NCI-H1105 (cell line): ENCODE data around the gene SCYGR5.
"Not testable (repeated sequence)": the region's sequence is repeated elsewhere in the genome, so short reads cannot be mapped to it uniquely, and the experiment has no call there.

Experiments used
- DNase-seq: peaks from one replicate; lab custom pipeline; 2025; lab: John Stamatoyannopoulos, UW

SCYGR5 gene

GRCh38 chr2:227666631-227667170 is at the start of gene SCYGR5:
SCYGR5 (plus strand) TSS chr2:227666804; CDS start chr2:227666804, 0 bp downstream.
- not testable (repeated sequence) for DNase-seq

DNA sequence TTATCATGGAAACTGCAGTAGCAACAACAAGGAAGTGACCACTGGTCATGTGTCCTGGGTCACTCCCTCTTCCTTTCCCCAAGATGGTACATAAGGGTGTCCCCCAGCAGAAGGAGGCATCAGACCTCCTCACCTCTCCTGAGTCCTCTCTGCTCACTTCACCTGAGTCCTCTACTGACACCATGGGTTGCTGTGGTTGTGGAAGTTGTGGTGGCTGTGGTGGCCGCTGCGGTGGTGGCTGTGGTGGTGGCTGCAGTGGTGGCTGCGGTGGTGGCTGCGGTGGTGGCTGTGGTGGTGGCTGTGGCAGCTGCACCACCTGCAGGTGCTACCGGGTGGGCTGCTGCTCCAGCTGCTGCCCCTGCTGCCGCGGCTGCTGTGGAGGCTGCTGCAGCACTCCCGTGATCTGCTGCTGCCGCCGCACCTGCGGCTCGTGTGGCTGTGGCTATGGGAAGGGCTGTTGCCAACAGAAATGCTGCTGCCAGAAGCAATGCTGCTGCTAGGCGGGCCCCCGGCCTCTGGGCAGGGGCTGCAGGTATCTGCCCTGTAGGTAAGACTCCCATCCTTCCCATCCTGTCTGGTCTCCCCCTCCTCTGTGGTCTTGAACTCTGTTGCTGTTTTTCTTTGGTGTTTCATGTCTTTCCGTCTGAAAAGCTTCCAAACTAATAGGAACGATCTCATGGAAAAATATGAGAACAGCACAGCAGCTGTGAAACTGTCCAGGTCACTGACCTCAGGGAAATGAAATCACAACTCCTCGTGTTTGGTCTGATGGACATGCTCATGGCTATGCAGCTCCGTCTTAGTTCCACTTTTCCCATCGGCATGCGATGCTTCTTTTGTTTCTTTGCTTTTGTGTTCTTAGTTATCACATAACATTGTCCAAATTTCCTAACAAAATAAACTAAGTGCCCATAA is 49.0 kb upstream of the SCYGR5 start, which contains the start of gene SCYGR4:
SCYGR4 (plus strand) TSS at position 183 of the 915 bp plus-strand sequence; CDS start at position 183, 0 bp downstream.
- no peak for DNase-seq

DNA sequence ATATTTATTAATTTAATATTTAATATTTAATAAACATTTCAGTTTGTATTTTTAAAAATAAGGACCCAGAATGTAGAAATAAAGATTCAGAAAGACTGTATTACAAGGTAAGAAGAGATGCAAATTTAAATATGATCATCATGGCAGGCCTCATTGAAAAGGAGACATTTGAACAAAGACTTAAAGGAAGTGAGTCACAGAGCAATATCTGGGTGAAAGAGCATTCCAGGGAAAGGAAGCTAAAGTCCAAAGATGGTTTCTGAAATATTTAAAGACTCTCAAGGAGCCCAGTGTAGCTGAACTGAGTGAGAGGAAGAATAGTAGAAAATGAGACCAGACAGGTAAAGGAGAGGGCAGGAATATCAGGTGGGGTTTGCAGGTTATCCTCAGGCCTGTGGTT is 43.4 kb upstream of the SCYGR5 start:
- DNase-seq, result no peak

DNA sequence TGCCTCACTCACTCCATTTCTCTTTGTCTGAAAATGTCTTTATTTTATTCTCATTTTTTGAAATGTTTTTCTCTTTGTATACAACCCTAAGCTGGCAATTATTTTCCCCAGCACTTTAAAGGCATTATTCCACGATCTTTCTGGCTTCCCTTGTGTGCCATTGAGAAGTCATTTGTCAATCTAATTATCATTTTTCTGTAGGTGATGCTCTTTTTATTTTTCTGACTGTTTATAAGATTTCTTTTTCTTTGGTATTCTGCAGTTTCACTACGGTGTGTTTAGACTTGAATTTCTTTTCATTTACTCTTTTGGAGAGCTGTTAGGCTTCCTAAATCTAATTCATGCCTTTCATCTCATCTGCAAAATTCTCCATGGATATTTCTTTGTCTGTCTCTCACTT is 41.2 kb upstream of the SCYGR5 start:
- no peak for DNase-seq

- DNase-seq, result no peak
These were observed 39.9 kb upstream of the SCYGR5 start for GRCh38 chr2:227626580-227627151.

DNA sequence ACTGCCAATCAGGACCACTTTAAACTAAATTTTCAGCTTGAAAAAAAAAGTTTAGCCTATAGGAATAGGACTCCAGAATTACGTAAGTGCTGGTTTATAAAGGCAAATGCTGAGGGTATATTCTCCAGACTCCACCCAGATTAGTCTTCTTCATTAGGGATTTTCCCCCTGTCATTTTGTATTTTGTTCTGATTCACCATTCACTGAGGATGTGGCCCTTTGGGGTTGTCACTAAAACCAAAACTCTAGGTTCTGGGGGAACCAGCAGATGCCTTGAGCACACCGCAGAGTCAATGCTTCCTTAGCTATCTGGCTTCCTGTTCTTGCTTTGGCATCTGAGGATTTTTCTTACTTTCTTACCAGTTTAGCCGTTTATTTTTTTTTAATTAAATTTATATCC is 38.8 kb upstream of the SCYGR5 start:
- DNase-seq, result no peak

GRCh38 chr2:227629435-227629834 is 37.2 kb upstream of the SCYGR5 start:
- DNase-seq, result no peak

DNA sequence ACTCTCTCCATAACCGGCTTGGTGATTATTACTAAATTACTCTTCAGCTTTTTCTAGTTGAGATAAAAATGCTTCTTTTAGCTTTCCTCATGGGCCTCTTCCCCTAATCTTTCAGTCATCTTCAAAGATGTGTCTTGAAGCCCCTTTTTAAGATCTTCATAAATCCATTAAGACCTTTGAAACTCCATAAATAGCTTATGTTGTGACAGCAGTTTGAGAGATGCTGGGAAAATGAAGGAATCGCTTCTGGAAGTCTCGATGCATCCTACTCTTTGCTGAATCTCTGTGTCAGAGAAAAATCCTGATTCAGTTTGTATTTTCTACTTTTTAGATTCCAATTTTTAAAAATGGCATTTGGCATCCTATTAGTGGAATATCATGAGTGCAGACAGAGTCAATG is 36.3 kb upstream of the SCYGR5 start:
- no peak for DNase-seq

DNA sequence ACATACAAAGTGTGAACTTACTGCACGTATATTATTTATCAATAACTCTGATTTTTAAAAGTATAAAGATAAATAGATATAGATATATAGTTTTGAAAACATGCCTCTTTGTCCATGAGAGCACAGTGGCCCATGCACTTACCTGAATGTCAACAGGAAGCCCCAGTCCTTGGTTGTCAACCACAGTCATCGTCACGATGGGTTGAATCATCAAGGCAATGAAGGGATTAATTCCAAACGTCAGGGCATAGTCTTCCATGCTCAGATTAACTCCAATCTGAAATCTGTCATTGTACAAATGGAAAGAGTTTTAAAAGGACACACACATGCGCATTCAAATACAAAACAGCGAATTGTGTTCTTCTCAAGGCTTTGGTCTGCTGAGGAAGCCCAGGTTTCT is 33.8 kb upstream of the SCYGR5 start:
- no peak for DNase-seq

GRCh38 chr2:227634201-227634600 is 32.4 kb upstream of the SCYGR5 start:
- DNase-seq, result no peak

GRCh38 chr2:227642656-227643055 is 23.9 kb upstream of the SCYGR5 start:
- DNase-seq, result no peak

GRCh38 chr2:227643990-227644551 is 22.5 kb upstream of the SCYGR5 start:
- DNase-seq, result no peak

DNA sequence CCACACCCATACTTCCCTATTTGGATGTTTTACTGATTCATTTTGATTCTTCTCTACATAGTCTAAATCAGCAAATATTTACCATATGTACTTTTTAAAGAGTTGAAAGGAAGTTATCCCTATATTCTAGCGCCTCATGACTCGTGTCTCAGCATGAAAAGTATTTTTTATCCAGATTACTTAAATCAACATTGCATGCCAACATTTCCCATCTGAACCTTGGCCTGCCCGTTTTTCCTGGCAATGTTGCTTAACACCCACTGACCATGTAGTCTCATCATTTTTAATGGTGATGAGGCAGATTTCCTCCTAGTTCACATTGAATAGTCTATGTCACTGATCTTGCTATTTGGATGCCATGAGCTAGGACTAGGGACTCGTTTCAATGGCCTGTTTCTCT is 13.2 kb upstream of the SCYGR5 start:
- DNase-seq, result no peak

- no peak for DNase-seq
These were observed 12.2 kb upstream of the SCYGR5 start for GRCh38 chr2:227654426-227654825.

DNA sequence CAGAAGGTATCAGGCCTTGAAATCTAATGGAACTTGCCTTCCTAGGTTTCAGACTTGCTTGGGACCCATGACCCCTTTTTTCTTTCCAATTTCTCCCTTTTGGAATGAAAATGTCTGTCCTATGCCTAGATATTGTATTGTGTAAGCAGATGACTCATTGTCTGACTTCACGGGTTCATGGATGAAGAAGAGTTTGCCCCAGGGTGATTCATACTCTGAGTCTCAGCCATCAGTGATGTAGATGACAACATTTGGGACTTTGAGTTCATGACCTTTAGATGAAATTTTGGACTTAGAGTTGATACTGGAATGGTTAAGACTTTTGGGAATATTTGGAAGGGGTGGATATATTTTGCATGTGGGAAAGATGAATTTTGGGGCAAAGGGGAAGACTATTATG is 11.2 kb upstream of the SCYGR5 start:
- DNase-seq, result no peak

- no peak for DNase-seq
These were observed 9.3 kb upstream of the SCYGR5 start for GRCh38 chr2:227657199-227657845.

DNA sequence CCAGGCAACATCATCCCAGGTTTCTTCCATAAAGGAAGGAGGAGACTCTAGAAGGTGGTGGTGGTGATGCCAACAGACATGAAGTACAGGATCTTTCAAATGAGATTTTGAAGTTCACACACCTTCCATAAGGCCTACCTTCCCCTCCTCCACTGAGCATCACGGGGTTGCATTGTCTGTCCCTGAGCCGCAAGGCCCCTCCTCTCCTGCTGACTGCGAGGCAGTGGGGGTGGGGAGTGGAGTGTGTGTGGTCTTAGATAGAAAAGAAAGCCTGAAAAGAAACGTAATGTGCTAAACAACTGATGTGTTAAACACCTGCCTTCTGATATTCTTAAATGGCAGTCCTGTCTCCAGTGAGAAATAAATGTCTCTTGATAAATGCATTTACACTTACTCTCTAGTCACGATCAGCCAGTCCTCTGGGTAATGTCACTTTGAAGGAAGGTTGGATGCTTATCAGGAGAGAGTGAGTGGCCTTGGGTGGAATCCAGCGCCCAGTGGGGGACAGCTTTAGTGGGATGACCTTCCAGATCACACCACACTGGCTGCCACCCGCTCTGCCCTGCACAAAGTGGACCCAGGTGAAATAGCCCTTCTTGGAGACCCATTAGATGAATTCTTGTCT is 5.5 kb upstream of the SCYGR5 start:
- DNase-seq, result no peak

GRCh38 chr2:227661827-227662226 is 4.8 kb upstream of the SCYGR5 start:
- DNase-seq, result no peak

DNA sequence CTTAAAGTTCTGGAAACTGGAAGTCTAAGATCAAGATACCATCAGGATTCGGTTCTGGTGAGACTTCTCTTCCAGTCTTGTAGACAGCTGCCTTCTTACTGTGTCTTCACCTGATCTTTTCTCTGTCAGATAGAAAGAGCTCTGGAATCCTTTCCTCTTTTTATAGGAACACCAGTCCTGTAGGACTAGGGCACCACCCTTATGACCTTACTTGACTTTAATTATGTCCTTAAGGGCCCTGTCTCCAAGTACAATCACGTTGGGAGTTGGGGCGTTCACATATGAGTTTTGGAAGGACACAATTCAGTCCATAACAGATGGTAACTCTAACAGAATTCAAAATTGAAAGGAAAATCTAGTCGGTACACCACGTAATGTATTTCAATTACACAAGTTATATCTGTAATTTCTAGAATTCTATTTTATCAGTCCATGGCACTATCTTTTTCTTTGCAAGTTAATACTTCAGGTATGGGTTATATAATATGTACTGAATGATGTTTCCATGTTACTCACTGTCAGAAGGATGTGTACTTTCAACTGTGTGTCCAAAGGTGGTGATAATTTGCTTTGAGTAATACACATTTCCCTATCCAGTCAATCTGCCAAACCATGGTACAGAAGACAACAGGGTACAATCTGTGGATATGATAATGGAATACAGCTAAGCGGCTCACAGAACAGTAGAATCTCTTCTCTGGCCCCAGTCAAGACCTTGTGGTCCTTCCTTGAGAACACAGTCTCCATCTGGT is 1.2 kb upstream of the SCYGR5 start:
- DNase-seq, result no peak

GRCh38 chr2:227671170-227671905 is 4.7 kb downstream of the SCYGR5 start:
- DNase-seq, result no peak
